Duodenal mucosa (tissue), 2 donors: ENCODE results near the gene PSMG3.

Experiments used
- H3K27ac ChIP-seq: one replicate; pipeline ENCODE4 v1.7.0; 2013; ENCODE audit warnings: low read depth, low read length
- H3K27me3 ChIP-seq, 2 donors: one replicate each; pipeline ENCODE4 v1.7.0; 2013; ENCODE audit warnings: low read length in 2 of 2, control low read depth in 1 of 2; ENCODE audit not compliant: insufficient read depth in 2 of 2, control insufficient read depth in 1 of 2
- H3K36me3 ChIP-seq, 2 donors: one replicate each; pipeline ENCODE4 v1.7.0; 2013; ENCODE audit warnings: low read length in 2 of 2, control low read depth in 1 of 2; ENCODE audit not compliant: insufficient read depth in 2 of 2, control insufficient read depth in 1 of 2
- H3K4me1 ChIP-seq, 2 donors: one replicate each; pipeline ENCODE4 v1.7.0; 2013; ENCODE audit warnings: low read length in 2 of 2, control low read depth in 1 of 2; ENCODE audit not compliant: insufficient read depth in 2 of 2, control insufficient read depth in 1 of 2
- H3K4me3 ChIP-seq, 2 donors: one replicate each; pipeline ENCODE4 v1.7.0; 2013; ENCODE audit warnings: low read length in 2 of 2, low read depth in 1 of 2
- H3K9ac ChIP-seq, 2 donors: one replicate each; pipeline ENCODE4 v1.7.0; 2013; ENCODE audit warnings: low read length in 2 of 2, low read depth in 1 of 2
- H3K9me3 ChIP-seq, 2 donors: one replicate each; pipeline ENCODE4 v1.7.0; 2013; ENCODE audit warnings: low read length in 2 of 2, control low read depth in 1 of 2; ENCODE audit not compliant: control insufficient read depth in 1 of 2

Gene PSMG3

DNA sequence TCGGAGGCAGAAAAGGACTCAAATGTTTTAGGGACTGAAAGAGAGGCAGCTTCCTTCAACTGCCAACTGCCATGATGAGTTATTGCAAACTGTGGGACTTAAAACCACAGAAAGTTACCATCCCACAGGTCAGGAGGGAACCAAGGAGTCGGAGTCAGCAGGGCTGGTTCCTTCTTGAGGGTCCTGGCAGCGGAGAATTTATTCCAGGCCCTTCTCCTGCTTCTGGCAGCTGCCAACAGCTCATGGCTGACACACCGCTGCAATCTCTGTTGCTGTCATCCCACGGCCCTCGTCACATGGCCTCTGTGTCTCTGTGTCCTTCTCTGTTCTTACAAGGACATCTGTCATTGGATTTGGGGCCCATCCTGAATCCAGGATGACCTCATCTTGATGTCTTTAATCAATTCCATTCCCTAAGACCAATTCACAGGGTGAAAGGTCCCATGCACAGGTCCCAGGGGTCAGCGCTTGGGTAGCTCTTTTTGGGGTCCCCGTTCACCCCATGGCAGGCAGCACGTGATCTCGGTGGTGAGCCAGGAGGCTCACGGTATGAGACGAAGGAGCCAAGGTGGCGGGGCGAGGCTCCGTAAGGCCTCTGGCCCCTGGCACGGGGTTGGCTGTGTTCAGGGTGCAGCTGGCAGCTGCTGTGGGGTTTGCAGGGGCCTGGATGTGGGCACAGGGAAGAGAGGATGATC lies 27.4 kb upstream of the PSMG3 start:
- no peaks in the 10 kb centered on the region for H3K4me1 ChIP-seq
- no peak overlapping the region for H3K9ac ChIP-seq
- no peaks in the 10 kb centered on the region for H3K9me3 ChIP-seq
- H3K4me3 ChIP-seq, result no peak overlapping the region
- no peaks in the 10 kb centered on the region for H3K36me3 ChIP-seq
- H3K27me3 ChIP-seq, result peaks cover 3 to 5% of the 10 kb centered on the region in 2 donors
- no peak overlapping the region for H3K27ac ChIP-seq

DNA sequence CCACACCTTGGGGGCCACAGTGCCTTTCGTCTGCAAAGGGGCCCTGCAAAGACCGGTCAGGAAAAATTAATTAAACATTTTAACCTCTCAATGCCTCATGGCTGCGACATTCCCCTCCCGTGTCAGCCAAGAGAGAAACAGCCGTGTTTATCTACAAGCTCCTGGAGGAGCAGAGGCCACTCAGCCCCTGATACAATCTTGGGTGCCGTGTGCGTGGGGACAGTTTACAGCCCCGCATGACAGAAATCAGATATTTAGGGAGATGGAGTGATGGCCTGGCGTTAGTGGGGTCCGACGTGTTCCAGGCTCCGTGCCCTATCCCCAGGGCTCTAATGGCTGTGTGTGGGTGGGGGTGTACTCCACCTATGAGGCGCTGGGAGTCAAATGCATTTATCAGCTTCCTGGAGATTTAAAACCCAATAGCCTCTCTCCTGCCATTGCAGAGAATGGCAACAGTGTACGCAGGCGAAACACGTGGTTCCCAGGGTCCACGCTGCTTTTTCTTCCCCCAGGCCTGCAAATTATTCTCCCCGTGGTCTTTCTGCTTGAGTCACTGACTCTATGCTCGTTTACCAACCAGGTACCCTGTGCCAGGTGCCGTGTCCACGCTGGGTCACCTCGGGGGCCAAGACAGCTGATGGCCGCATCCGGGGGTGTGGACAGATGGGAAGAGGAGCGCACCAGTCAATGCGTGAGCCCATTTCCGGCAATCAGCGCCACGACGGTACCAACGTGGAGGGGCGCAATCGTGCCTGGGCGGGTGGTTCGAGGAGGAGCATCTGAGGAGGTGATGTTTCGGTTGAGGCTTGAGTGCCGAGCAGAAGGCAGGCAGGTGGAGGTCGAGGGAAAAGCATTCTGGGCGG lies 26.6 kb upstream of the PSMG3 start:
- no peaks in the 10 kb centered on the region for H3K4me1 ChIP-seq
- H3K27ac ChIP-seq, result no peak overlapping the region
- no peaks in the 10 kb centered on the region for H3K9me3 ChIP-seq
- no peak overlapping the region for H3K4me3 ChIP-seq
- no peaks in the 10 kb centered on the region for H3K36me3 ChIP-seq
- H3K9ac ChIP-seq, result no peak overlapping the region
- peaks cover 3 to 5% of the 10 kb centered on the region in 2 donors for H3K27me3 ChIP-seq

DNA sequence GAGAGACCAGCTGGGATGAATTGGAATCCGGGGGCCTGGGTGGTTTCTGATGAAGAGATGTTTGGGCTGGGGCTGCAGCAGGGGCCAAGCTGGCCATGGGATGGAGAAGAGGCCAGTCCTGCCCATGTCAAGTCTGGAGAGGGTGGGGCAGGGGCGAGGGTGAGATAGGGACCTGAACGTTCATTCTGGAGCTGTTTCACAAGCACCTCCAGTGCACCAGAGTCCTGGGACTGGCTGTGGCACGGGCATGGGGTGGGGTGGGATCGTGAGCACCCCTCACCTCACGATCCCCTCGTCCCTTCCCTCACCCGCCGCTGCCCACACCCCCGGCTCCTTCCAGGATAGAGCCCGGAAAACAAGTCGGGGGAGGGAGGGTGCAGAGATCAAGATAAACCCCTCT lies 25.8 kb upstream of the PSMG3 start:
- H3K4me1 ChIP-seq, result no peaks in the 10 kb centered on the region
- H3K9ac ChIP-seq, result no peak overlapping the region
- no peak overlapping the region for H3K4me3 ChIP-seq
- H3K36me3 ChIP-seq, result no peaks in the 10 kb centered on the region
- H3K27me3 ChIP-seq, result peaks cover 2 to 5% of the 10 kb centered on the region in 2 donors
- H3K9me3 ChIP-seq, result no peaks in the 10 kb centered on the region
- no peak overlapping the region for H3K27ac ChIP-seq

DNA sequence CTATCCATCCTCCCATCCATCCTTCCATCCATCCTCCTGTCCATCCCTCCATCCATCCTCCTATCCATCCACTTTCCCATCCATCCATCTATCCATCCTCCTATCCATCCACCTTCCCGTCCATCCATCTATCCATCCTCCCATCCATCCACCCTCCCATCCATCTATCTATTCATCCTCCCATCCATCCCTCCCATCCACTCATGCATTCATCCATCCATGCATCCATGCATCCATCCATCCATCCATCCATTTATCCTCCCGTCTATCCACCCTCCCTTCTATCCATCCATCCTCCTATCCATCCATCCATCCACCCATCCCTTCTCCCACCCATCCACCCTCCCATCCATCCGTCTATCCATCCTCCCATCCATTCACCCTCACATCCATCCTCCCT lies 25.2 kb upstream of the PSMG3 start:
- H3K9me3 ChIP-seq, result no peaks in the 10 kb centered on the region
- H3K4me1 ChIP-seq, result no peaks in the 10 kb centered on the region
- H3K36me3 ChIP-seq, result no peaks in the 10 kb centered on the region
- H3K27me3 ChIP-seq, result peaks cover 0 to 5% of the 10 kb centered on the region in 2 donors
- no peak overlapping the region for H3K9ac ChIP-seq
- no peak overlapping the region for H3K4me3 ChIP-seq
- H3K27ac ChIP-seq, result no peak overlapping the region

DNA sequence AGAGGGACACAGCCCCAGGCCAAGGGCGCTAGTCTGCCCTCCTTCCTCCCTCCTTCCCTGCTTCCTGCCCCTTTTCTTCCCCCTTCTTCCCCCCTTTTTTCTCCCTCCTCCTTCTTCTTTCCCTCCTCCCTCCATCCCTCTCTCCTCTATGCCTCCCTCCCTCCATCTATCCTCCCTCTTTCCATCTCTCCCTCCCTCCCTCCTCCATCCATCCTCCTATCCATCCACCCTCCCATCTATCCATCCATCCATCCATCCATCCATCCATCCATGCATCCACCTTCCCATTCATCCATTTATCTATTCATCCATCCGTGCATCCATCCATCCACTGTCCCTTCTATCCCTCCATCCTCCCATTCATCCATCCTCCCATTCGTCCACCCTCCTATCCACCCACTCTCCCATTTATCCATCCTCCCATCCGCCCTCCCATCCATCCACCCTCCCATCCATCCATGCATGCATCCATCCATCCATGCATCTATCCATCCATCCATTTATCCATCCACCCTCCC lies 24.1 kb upstream of the PSMG3 start:
- Histone ChIP-seq H3K9me3 (peaks cover 3 to 6% of the 10 kb centered on the region in 2 donors), H3K36me3 (no peaks in the 10 kb centered on the region), H3K27ac (no peak overlapping the region), H3K4me3 (no peak overlapping the region), H3K4me1 (no peaks in the 10 kb centered on the region), H3K27me3 (peaks cover 3 to 6% of the 10 kb centered on the region in 2 donors), H3K9ac (no peak overlapping the region)

DNA sequence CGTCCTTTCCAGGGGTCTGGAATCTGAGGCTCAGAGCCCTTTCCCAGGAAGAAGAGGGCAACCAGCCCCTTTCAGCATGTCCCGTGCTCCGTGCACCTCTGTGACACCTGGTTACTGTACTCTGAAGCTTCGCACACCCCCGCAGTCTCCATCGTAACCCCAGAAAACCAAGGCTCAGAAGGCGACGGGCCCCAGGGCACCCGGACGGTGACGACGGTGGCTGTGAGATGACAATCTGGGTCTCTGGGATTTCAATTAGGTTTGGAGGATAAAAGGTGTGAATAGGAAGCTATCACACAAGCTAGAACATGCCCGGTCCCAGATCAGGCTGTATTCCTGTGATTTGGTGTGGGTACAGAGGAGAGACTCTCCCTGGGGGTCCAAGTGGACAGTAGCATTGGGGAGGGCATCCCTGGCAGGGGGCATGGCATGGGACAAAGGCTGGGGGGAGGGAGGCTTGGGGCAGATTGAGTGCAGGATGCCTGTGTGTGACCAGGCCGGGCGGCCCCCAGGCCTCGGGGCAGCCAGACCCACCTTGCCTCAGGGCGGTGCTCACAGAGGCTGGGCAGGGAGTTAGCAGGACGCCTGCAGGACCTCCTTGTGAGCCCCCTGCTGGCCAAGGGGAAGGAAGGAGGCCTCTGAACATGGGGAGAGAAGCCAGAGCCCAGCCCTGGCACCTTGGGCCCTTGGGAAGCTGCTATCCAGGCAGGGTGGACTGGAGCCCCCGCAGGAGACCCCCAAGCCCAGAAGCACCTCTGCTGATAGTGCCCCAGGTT lies 23.4 kb upstream of the PSMG3 start:
- Histone ChIP-seq H3K9me3 (peaks cover 7 to 8% of the 10 kb centered on the region in 2 donors), H3K36me3 (no peaks in the 10 kb centered on the region), H3K4me3 (no peak overlapping the region), H3K27me3 (peaks cover 4 to 9% of the 10 kb centered on the region in 2 donors), H3K4me1 (no peaks in the 10 kb centered on the region), H3K9ac (no peak overlapping the region), H3K27ac (no peak overlapping the region)

DNA sequence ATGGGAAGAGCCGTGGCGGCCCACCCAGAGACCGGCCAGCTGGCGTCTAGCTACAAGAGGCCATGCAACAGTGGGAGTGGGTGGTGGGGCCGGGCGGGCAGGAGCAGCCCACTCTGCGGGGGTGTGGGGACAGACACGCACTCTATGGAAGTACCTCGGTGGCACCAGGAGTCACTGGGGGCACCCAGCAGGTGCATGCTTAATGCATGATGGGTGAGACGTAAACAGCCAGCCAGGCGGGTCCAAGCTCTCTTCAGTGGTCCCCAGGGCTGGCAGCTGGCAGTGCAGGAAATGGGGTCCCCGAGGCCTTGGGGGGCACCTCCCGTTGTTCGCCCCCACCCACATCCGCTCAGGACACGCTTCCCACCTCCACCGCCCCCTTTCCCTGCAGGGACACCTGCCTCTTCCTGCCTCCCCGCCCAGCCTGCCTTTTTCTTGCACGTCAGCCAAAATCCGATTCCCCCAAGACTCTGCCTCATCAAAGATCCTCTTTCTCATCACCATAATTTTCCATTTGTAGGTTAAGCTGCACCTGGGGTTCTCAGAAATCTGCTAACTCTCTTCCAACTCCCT lies 22.6 kb upstream of the PSMG3 start:
- Histone ChIP-seq H3K4me1 (no peaks in the 10 kb centered on the region), H3K27me3 (peaks cover 4 to 9% of the 10 kb centered on the region in 2 donors), H3K4me3 (no peak overlapping the region), H3K9ac (no peak overlapping the region), H3K27ac (no peak overlapping the region), H3K9me3 (peaks cover 7 to 8% of the 10 kb centered on the region in 2 donors), H3K36me3 (no peaks in the 10 kb centered on the region)

DNA sequence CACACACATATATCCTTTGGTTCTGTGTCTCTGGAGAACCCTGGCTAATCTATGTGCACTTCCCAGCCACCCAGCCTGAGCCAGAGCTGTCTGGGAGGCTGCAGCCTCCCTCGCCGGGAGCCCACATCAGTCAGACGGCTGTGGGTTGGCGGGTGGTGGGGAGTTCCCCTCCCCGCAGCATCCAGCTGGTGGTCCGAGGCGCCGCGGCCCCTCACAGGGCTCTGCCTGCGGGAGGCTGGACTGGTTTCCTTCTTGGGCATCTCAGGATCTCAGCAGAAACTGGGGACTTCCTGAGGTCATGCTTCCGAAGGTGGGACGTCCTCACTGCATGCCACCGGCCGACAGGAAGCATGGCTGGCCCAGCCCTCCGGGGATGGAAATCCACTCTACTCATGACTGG lies 22.0 kb upstream of the PSMG3 start:
- peaks cover 7 to 8% of the 10 kb centered on the region in 2 donors for H3K9me3 ChIP-seq
- H3K27me3 ChIP-seq, result peaks cover 4 to 5% of the 10 kb centered on the region in 2 donors
- H3K4me3 ChIP-seq, result no peak overlapping the region
- H3K4me1 ChIP-seq, result no peaks in the 10 kb centered on the region
- no peak overlapping the region for H3K9ac ChIP-seq
- no peak overlapping the region for H3K27ac ChIP-seq
- no peaks in the 10 kb centered on the region for H3K36me3 ChIP-seq

DNA sequence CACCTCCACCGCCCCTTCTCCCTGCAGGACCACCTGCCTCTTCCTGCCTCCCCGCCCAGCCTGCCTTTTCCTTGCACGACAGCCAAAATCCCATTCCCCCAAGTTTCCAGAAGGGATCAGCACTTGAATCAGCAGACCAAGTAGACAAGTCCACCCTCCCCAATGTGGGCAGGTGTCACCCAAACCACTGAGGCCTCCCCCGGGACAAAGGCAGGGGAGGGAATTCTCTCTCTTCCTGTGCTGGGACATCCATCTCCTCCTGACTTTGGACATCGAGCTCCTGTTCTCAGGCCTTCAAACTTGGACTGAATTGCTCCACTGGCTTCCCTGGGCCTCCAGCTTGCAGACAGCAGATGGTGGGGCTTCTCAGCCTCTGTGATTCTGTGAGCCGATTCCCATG lies 21.6 kb upstream of the PSMG3 start:
- no peak overlapping the region for H3K4me3 ChIP-seq
- no peaks in the 10 kb centered on the region for H3K4me1 ChIP-seq
- H3K27me3 ChIP-seq, result peaks cover 4 to 9% of the 10 kb centered on the region in 2 donors
- no peak overlapping the region for H3K9ac ChIP-seq
- H3K9me3 ChIP-seq, result peaks cover 7 to 8% of the 10 kb centered on the region in 2 donors
- H3K27ac ChIP-seq, result no peak overlapping the region
- H3K36me3 ChIP-seq, result no peaks in the 10 kb centered on the region
